K562 (cell line): ENCODE measurements around the gene C1orf116. TPM values are rescaled to one million over a fixed set of nuclear protein-coding genes. Genes with fewer than 3 reads are reported as not detected.

Experiments
- ATAC-seq: fragments of 200-7000 bp; cut with Tn5 transposase; 3 replicates; pipeline ENCODE4 v1.9.1; 2020; ENCODE audit warnings: moderate library complexity
- BruUV-seq: library from RNA; stranded (reverse); fragments of 400-500 nt; replicated peaks from 2 replicates; lab custom pipeline; 2021; lab: Mats Ljungman, UMichigan
- CTCF ChIA-PET: fragments of 300-600 bp; formaldehyde crosslinking; extraction: SDS; loops from one replicate; lab custom pipeline; 2021; ENCODE audit warnings: low intra/inter-chr PET ratio; lab: Yijun Ruan, JAX
- POLR2A ChIA-PET: fragments of 300-600, 350-650 bp; sonication (Branson Sonifier 250); formaldehyde crosslinking; extraction: SDS; loops from one replicate; lab custom pipeline; 2021; ENCODE audit warnings: antibody characterized with exemption, inconsistent platforms; lab: Yijun Ruan, JAX
- DNase-seq, 4 experiments: peaks; one replicate each; pipeline versions ENCODE4 v3.0.0 to v3.0.0-alpha.2; 2011 to 2018; ENCODE audit warnings: low spot score in 3 of 4, mixed read lengths in 3 of 4; ENCODE audit errors: extremely low read depth in 1 of 4
- FAIRE-seq: peaks from 2 replicates; lab custom pipeline; 2011; peaks lifted over from hg19 to GRCh38; lab: Jason Lieb, UNC
- H2AFZ ChIP-seq: 2 replicates; pipeline ENCODE4 v1.6.0; 2011; ENCODE audit warnings: low read depth, low read length, control low read depth, inconsistent platforms
- H3K27ac ChIP-seq: fragments of 200-600 bp; 3 replicates; pipeline ENCODE4 v1.8.0; 2011; ENCODE audit warnings: low read depth, mild to moderate bottlenecking, control low read depth, inconsistent platforms, low read length, moderate library complexity, mixed read lengths; ENCODE audit errors: extremely low read depth
- H3K27me3 ChIP-seq, 2 experiments: fragments of 300-600 bp in 1 of 2; 2 replicates in 1 of 2; 3 replicates in 1 of 2; pipeline versions ENCODE4 v1.6.0 to v1.8.0; 2011; ENCODE audit warnings: inconsistent platforms in 2 of 2, low read length in 2 of 2, mild to moderate bottlenecking in 1 of 2, mixed read lengths in 1 of 2, moderate library complexity in 1 of 2; ENCODE audit not compliant: control insufficient read depth in 2 of 2, insufficient read depth in 2 of 2
- H3K36me3 ChIP-seq: fragments of 300-600 bp; 3 replicates; pipeline ENCODE4 v1.8.0; 2011; ENCODE audit warnings: mild to moderate bottlenecking, low read length, inconsistent platforms; ENCODE audit not compliant: control insufficient read depth, insufficient read depth
- H3K4me1 ChIP-seq, 2 experiments: fragments of 200-600 bp in 1 of 2; replicated peaks in 1 of 2; 2 replicates in 1 of 2; 3 replicates in 1 of 2; pipeline versions ENCODE4 v1.5.1 to v1.8.0; 2011; ENCODE audit warnings: inconsistent platforms in 2 of 2, low read length in 2 of 2, mild to moderate bottlenecking in 1 of 2, mixed read lengths in 1 of 2, moderate library complexity in 1 of 2; ENCODE audit not compliant: control insufficient read depth in 2 of 2, insufficient read depth in 2 of 2
- H3K4me2 ChIP-seq: 2 replicates; pipeline ENCODE4 v1.6.1; 2011; ENCODE audit warnings: low read length, control low read depth, inconsistent platforms, mixed read lengths; ENCODE audit not compliant: insufficient read depth
- H3K4me3 ChIP-seq: fragments of 200-600 bp; sonication (generic), shearing (Covaris generic); 2 replicates; pipeline ENCODE4 v1.5.1; 2016; ENCODE audit warnings: control low read depth, inconsistent platforms
- H3K79me2 ChIP-seq: fragments of 200-600 bp; 3 replicates; pipeline ENCODE4 v1.8.0; 2011; ENCODE audit warnings: low read length, inconsistent platforms; ENCODE audit not compliant: control insufficient read depth, insufficient read depth
- H3K9ac ChIP-seq, 2 experiments: 2 replicates each; pipeline versions ENCODE4 v1.6.0 to v1.6.1; 2011; ENCODE audit warnings: low read depth in 2 of 2, low read length in 2 of 2, control low read depth in 1 of 2, inconsistent platforms in 1 of 2, mild to moderate bottlenecking in 1 of 2, mixed read lengths in 1 of 2; ENCODE audit not compliant: insufficient read depth in 1 of 2
- H3K9me1 ChIP-seq: one replicate; pipeline ENCODE4 v1.6.0; 2011; ENCODE audit warnings: inconsistent platforms, mild to moderate bottlenecking, low read length, moderate library complexity; ENCODE audit not compliant: control insufficient read depth, insufficient read depth
- H3K9me3 ChIP-seq: replicated peaks from 2 replicates; pipeline ENCODE4 v1.5.1; 2011; ENCODE audit warnings: low read depth, low read length, inconsistent platforms; ENCODE audit not compliant: control insufficient read depth, insufficient read depth
- H4K20me1 ChIP-seq: replicated peaks from 2 replicates; pipeline ENCODE4 v1.6.1; 2011; ENCODE audit warnings: low read length, inconsistent platforms, mixed read lengths; ENCODE audit not compliant: control insufficient read depth, insufficient read depth
- BRD4 ChIP-seq: fragments of 200-600 bp; sonication (generic); IDR thresholded peaks from 2 replicates; pipeline ENCODE4 v1.6.1; 2017; ENCODE audit warnings: inconsistent platforms
- E2F3 ChIP-seq: fragments of 250-450 bp; sonication (Bioruptor Pico); IDR thresholded peaks from 2 replicates; pipeline ENCODE4 v1.4.0; 2020; ENCODE audit warnings: mild to moderate bottlenecking
- ELK3 ChIP-seq: fragments of 450-650 bp; formaldehyde crosslinking; IDR thresholded peaks from 2 replicates; pipeline ENCODE4 v1.4.0; 2020; ENCODE audit warnings: mild to moderate bottlenecking
- FOXJ2 ChIP-seq: fragments of 200-800 bp; sonication (Bioruptor generic); IDR thresholded peaks from 2 replicates; pipeline ENCODE4 v1.6.1; 2016; ENCODE audit warnings: missing genetic modification characterization, missing compliant biosample characterization
- FOXJ3 ChIP-seq: sonication (generic); formaldehyde crosslinking; IDR thresholded peaks from 2 replicates; pipeline ENCODE4 v1.4.0; 2020; ENCODE audit warnings: mild to moderate bottlenecking, missing genetic modification reagents
- GTF2E2 ChIP-seq: fragments of 200-800 bp; sonication (Bioruptor generic); IDR thresholded peaks from 2 replicates; pipeline ENCODE4 v1.6.1; 2016; ENCODE audit warnings: missing genetic modification characterization, missing compliant biosample characterization
- LEF1 ChIP-seq: fragments of 450-650 bp; IDR thresholded peaks from 2 replicates; pipeline ENCODE4 v1.6.1; 2016; ENCODE audit warnings: mild to moderate bottlenecking
- NELFE ChIP-seq: IDR thresholded peaks from 2 replicates; pipeline ENCODE4 v1.6.1; 2011; ENCODE audit warnings: mild to moderate bottlenecking; ENCODE audit not compliant: insufficient read depth, insufficient read length
- NFE2L1 ChIP-seq: fragments of 450-650 bp; IDR thresholded peaks from 2 replicates; pipeline ENCODE4 v1.6.1; 2016; ENCODE audit warnings: missing genetic modification characterization, low read depth, mild to moderate bottlenecking, missing compliant biosample characterization, moderate library complexity, borderline replicate concordance
- NFIC ChIP-seq: fragments of 450-650 bp; IDR thresholded peaks from 2 replicates; pipeline ENCODE4 v1.6.1; 2017; ENCODE audit warnings: mild to moderate bottlenecking, inconsistent platforms
- NR1H2 ChIP-seq: sonication (generic); formaldehyde crosslinking; IDR thresholded peaks from 2 replicates; pipeline ENCODE4 v1.4.0; 2020; ENCODE audit warnings: mild to moderate bottlenecking, missing genetic modification reagents
- PHB ChIP-seq: fragments of 250-450 bp; sonication (Bioruptor Pico); IDR thresholded peaks from 2 replicates; pipeline ENCODE4 v1.5.0; 2021
- PHF20 ChIP-seq: fragments of 450-650 bp; IDR thresholded peaks from 2 replicates; pipeline ENCODE4 v1.6.1; 2018; ENCODE audit not compliant: partially characterized antibody
- PRPF4 ChIP-seq: fragments of 200-400 bp; formaldehyde crosslinking; IDR thresholded peaks from one replicate; pipeline ENCODE4 v1.6.1; 2017; ENCODE audit warnings: low read length, low read depth, mild to moderate bottlenecking; ENCODE audit not compliant: insufficient read depth, poor library complexity, severe bottlenecking
- RB1 ChIP-seq: fragments of 450-650 bp; IDR thresholded peaks from 2 replicates; pipeline ENCODE4 v1.6.1; 2017; ENCODE audit warnings: low read depth, mild to moderate bottlenecking
- RFX1 ChIP-seq: fragments of 450-650 bp; IDR thresholded peaks from 2 replicates; pipeline ENCODE4 v1.6.1; 2016; ENCODE audit warnings: mild to moderate bottlenecking, moderate library complexity
- RFX5 ChIP-seq: IDR thresholded peaks from 2 replicates; pipeline ENCODE4 v1.6.1; 2011; ENCODE audit warnings: low read depth, mild to moderate bottlenecking, improper control_type of control experiment, low read length
- RFX7 ChIP-seq: fragments of 250-450 bp; sonication (Bioruptor Pico); IDR thresholded peaks from 2 replicates; pipeline ENCODE4 v1.5.1; 2021; ENCODE audit warnings: mild to moderate bottlenecking
- STAT5A ChIP-seq: IDR thresholded peaks from 2 replicates; pipeline ENCODE4 v1.6.1; 2012; ENCODE audit warnings: low read length, inconsistent platforms, borderline replicate concordance
- TCF7L2 ChIP-seq: fragments of 150-350 bp; IDR thresholded peaks from 2 replicates; pipeline ENCODE4 v1.6.1; 2016; ENCODE audit warnings: low read depth, mild to moderate bottlenecking, low read length, moderate library complexity
- TRIM28 ChIP-seq: fragments of 450-650 bp; IDR thresholded peaks from 2 replicates; pipeline ENCODE4 v1.6.1; 2017
- ZNF175 ChIP-seq: fragments of 200-800 bp; sonication (Bioruptor generic); IDR thresholded peaks from 2 replicates; pipeline ENCODE4 v1.6.1; 2016; ENCODE audit warnings: low read depth, mild to moderate bottlenecking, missing genetic modification characterization, missing compliant biosample characterization
- ZNF384 ChIP-seq: IDR thresholded peaks from 2 replicates; pipeline ENCODE4 v1.6.1; 2012; ENCODE audit warnings: low read depth, low read length, improper control_type of control experiment
- ZNF699 ChIP-seq: fragments of 250-450 bp; sonication (Bioruptor Pico); IDR thresholded peaks from 2 replicates; pipeline ENCODE4 v1.8.0; 2021; ENCODE audit warnings: mild to moderate bottlenecking, moderate library complexity; ENCODE audit not compliant: insufficient replicate concordance
- ZNF76 ChIP-seq: fragments of 250-450 bp; sonication (Bioruptor Pico); IDR thresholded peaks from 2 replicates; pipeline ENCODE4 v1.4.0; 2020; ENCODE audit warnings: mild to moderate bottlenecking, moderate library complexity, borderline replicate concordance
- WGBS: fragments of 100-300 bp; shearing (Covaris generic); methylation state at CpG from one replicate; pipeline ENCODE4 v1.1.6; 2016; ENCODE audit warnings: low coverage, mixed read lengths; ENCODE audit not compliant: insufficient coverage; ENCODE audit errors: missing lambda C conversion rate; 5-methylcytosine and 5-hydroxymethylcytosine counted together
- in situ Hi-C: fragments of 300-500 bp; cut with MboI; formaldehyde crosslinking; loops from 4 replicates; pipeline ENCODE4 v1.15.0; 2018; ENCODE audit warnings: inconsistent platforms, mixed read lengths
- intact Hi-C: fragments of 100-400 bp; cut with micrococcal nuclease; formaldehyde crosslinking; loops from 2 replicates; pipeline ENCODE4 v1.14.2; 2022
- polyA plus RNA-seq, 8 experiments: library from polyadenylated mRNA; depleted of rRNA in 4 of 8; stranded (reverse) in 5 of 8; unstranded in 3 of 8; fragments of >200 nt; fragmentation: Nextera tagmentation in 2 of 8; fragmentation: Illumina TruSeq in 1 of 8; extraction: Ambion mirVana in 2 of 8; extraction: Trizol in 1 of 8; gene quantifications; 2 replicates each; pipeline versions ENCODE4 v1.2.1 to v1.2.3, GENCODE V29; 2011 to 2014; ENCODE audit warnings: inconsistent platforms in 1 of 8, missing spikeins in 1 of 8
- total RNA-seq, 7 experiments: library from RNA; depleted of rRNA in 6 of 7; stranded (reverse); fragments of >200 nt in 6 of 7; fragmentation: Illumina TruSeq in 2 of 7; extraction: Trizol in 2 of 7; gene quantifications; 2 replicates each; pipeline versions ENCODE4 v1.2.1 to v1.2.3, GENCODE V29; 2011 to 2021; ENCODE audit warnings: low replicate concordance in 1 of 7

The C1orf116 gene
- total and polyA plus RNA-seq, 9 of the 15 experiments (the other 6 are each of a cell fraction or from before 2014, with no cell fraction given): 0.62 to 3.0 (median 0.95) TPM

DNA sequence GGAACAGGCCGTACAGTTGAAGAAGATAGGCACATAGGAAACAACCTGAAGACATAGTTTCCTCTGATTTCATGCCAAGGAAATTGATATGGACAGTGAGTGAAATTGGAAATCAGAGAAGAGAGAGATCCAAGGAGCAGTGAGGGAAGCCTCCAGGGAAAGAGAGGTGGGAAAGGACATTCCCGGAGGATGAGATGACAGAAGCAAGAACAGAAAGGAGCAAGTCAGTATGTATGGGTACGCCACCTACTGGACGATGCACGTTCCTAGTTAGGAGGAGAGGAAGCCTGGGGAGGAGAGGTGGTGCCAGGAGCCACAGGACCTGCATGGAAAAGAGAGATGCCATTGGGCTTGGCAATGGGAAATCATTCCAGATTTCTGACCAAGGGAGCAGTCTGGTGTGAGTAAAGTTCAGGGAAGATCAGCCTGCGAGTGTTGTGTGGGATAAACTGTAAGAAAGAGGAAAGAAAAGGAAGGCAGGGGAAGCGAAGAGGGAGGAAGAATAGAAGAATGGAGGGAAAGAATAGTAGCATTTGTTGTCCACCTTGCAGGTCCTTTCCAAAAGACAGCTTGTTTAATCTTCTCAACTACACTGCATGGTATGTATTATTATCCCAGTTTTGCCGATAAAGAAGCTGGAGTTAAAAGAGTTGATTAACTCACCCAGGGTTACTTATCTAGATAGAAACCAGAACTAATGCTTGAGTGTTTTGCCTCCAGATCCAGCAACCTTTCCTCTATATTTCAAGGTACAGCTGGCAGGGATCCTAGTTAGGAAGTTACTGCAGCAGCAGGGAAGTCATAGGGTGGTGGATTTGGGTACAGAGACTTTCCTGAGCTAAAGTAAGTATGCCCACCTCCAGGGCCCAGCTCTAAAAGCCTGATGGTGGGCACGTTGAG lies 27.4 kb downstream of the C1orf116 start:
- Histone ChIP-seq H3K79me2 (no peaks in the 10 kb centered on the region), H3K36me3 (no peaks in the 10 kb centered on the region), H3K4me2 (peak overlapping the region; percentile 46; the same call in 1 of the 2 replicates), H2AFZ (peak overlapping the region; percentile 98), H3K27ac (no peak overlapping the region; the same call in 2 of the 3 replicates), H3K9me3 (no peaks in the 10 kb centered on the region), H3K4me3 (no peak overlapping the region), H3K9me1 (no peaks in the 10 kb centered on the region), H3K4me1 (peaks cover 6 to 41% of the 10 kb centered on the region in 2 experiments; a peak in 4 of 5 replicates), H4K20me1 (no peaks in the 10 kb centered on the region), H3K9ac (peak overlapping the region in 1 of 2 experiments; percentile 23; a peak in 1 of 4 replicates), H3K27me3 (no peaks in the 10 kb centered on the region)
- peak; percentile 95 for FAIRE-seq
- POLR2A ChIA-PET: interaction anchor here (0.6 to 2.2 kb wide), 4 partner anchors 15 to 173 kb away, joined by 3 to 11 read pairs (median 4); no protein-coding TSS in a partner anchor
- CTCF ChIA-PET: interaction anchor here (1.3 kb wide), 1 partner anchor 48 kb away, joined by 5 read pairs; the partner anchor contains the start of gene PFKFB2
- peak; percentile 91 for ATAC-seq
- 27% methylated on average over 9 of the region's 9 CpGs for WGBS
- peak; percentile 70 to 88 (median 74) for DNase-seq
- intact Hi-C loops: no loop called here
- in situ Hi-C loops: no loop called here
- BruUV-seq: no TSS peak
- TF ChIP-seq TRIM28: 0 out of 2 replicates have a peak, but pooled peaks have one; percentile 40
- TF ChIP-seq NELFE: no peak
- TF ChIP-seq NFE2L1 (tag): no peak
- no peak for TF ChIP-seq FOXJ2 (tag)
- TF ChIP-seq PRPF4: no peak
- TF ChIP-seq RFX1: no peak
- no peak for TF ChIP-seq TCF7L2
- TF ChIP-seq ZNF384: no peak
- no peak for TF ChIP-seq ZNF175 (CRISPR knock-in tag)
- no peak for TF ChIP-seq ZNF76 (CRISPR knock-in tag)
- no peak for TF ChIP-seq NR1H2 (CRISPR knock-in tag)
- peak; percentile 15; the same call in 1 of the 2 replicates for TF ChIP-seq RB1
- no peak for TF ChIP-seq RFX7 (CRISPR knock-in tag)
- no peak for TF ChIP-seq RFX5
- no peak for TF ChIP-seq E2F3
- TF ChIP-seq LEF1: no peak
- no peak for TF ChIP-seq GTF2E2 (tag)
- TF ChIP-seq BRD4: no peak
- TF ChIP-seq FOXJ3 (CRISPR knock-in tag): no peak
- no peak for TF ChIP-seq STAT5A
- TF ChIP-seq PHB (CRISPR knock-in tag): no peak
- TF ChIP-seq PHF20: peak; percentile 33
- TF ChIP-seq ZNF699: no peak
- no peak for TF ChIP-seq ELK3 (CRISPR knock-in tag)
- peak; percentile 27; the same call in 1 of the 2 replicates for TF ChIP-seq NFIC
